Osteocyte (in vitro differentiated cells): ENCODE data around the gene LTF. TPM values are rescaled to one million over a fixed set of nuclear protein-coding genes. Genes with fewer than 3 reads are reported as not detected.
A peak's percentile ranks its signal among the peaks of the same experiment; 100 is the strongest.

Experiments used
- DNase-seq: peaks from one replicate; pipeline ENCODE4 v3.0.0; 2021; ENCODE audit warnings: mixed read lengths; ENCODE audit not compliant: unreplicated experiment; ENCODE audit errors: extremely low spot score
- H3K27ac Mint-ChIP-seq: one replicate; pipeline ENCODE4 v1.8.0; 2021; ENCODE audit warnings: mild to moderate bottlenecking, mixed read lengths; ENCODE audit not compliant: unreplicated experiment
- H3K27me3 Mint-ChIP-seq: one replicate; pipeline ENCODE4 v1.8.0; 2021; ENCODE audit warnings: mixed read lengths; ENCODE audit not compliant: unreplicated experiment
- H3K36me3 Mint-ChIP-seq: one replicate; pipeline ENCODE4 v1.8.0; 2021; ENCODE audit warnings: mixed read lengths; ENCODE audit not compliant: unreplicated experiment
- H3K4me1 Mint-ChIP-seq: one replicate; pipeline ENCODE4 v1.8.0; 2021; ENCODE audit warnings: mixed read lengths; ENCODE audit not compliant: unreplicated experiment
- H3K4me3 Mint-ChIP-seq: one replicate; pipeline ENCODE4 v1.8.0; 2021; ENCODE audit warnings: mild to moderate bottlenecking, moderate library complexity, mixed read lengths; ENCODE audit not compliant: unreplicated experiment
- H3K9me3 Mint-ChIP-seq: one replicate; pipeline ENCODE4 v1.8.0; 2021; ENCODE audit warnings: mixed read lengths; ENCODE audit not compliant: unreplicated experiment
- CTCF ChIP-seq: fragments of 200-600 bp; sonication (generic); IDR thresholded peaks from 2 replicates; pipeline ENCODE4 v1.5.0; 2021; ENCODE audit warnings: antibody characterized with exemption, mild to moderate bottlenecking, moderate library complexity
- long read RNA-seq: library from polyadenylated mRNA; unstranded; transcript quantifications from one replicate; pipeline ENCODE4 v2.0.0, GENCODE V29; 2021
- total RNA-seq: library from RNA; stranded (reverse); gene quantifications from 2 replicates; pipeline ENCODE4 v1.2.1, GENCODE V29; 2021

Gene LTF
- not detected in 2 replicates for total RNA-seq
- long read RNA-seq: 0 reads

DNA sequence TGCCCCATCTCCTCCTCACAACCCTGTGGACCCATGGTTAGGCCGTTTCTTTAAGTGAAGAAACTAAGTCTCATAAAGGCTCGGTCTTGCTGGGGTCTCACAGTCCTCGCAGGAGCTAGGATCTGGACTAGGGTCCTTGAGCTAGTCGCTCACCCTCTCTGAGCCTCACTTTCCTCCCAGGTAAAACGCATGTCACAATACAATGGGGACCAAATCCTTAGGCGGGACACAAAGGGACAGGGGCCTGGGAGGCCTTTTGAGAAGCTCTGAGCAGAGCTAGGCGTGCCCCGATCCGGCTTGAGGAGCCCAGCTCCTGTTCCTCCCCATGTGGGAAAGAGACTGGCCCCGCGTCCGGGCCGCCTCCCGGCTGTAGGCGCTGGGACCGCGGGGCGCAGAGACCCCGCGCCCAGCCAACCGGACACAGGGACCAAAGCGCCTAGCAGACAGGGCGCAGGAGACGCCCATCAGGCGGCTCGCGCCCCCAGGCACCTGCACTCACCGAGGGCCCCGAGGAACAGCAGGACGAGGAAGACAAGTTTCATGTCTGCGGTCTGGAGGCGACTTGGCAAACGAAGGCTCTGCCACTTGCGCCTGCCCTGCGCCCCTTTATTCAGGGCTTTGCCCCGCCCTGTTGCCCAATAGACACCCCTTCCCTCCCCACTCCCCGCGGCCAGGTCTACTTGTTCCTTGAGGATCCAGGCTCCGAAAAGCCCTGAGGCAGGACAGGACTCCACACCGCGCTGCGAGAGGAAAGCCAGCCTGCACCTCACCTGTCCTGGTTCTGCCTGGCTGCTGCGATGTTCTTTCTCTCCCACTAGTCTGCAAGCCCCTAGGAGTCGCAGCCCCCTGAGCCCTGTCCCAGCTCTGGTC is at the start of gene LTF:
Gene LTF, minus strand, starts transcription at position 580 of the 870 bp plus-strand sequence. Its CDS starts 38 bp downstream, at position 542.
- peak; percentile 80 for DNase-seq
- Mint-ChIP-seq H3K4me3 (no peak within 1 kb of the TSS), H3K9me3 (peaks cover 4% of the 10 kb centered on the region), H3K27me3 (peaks cover 33% of the 10 kb centered on the region), H3K27ac (no peak within 1 kb of the TSS), H3K36me3 (no peaks in the 10 kb centered on the region), H3K4me1 (no peaks in the 10 kb centered on the region)
- no peak for TF ChIP-seq CTCF

DNA sequence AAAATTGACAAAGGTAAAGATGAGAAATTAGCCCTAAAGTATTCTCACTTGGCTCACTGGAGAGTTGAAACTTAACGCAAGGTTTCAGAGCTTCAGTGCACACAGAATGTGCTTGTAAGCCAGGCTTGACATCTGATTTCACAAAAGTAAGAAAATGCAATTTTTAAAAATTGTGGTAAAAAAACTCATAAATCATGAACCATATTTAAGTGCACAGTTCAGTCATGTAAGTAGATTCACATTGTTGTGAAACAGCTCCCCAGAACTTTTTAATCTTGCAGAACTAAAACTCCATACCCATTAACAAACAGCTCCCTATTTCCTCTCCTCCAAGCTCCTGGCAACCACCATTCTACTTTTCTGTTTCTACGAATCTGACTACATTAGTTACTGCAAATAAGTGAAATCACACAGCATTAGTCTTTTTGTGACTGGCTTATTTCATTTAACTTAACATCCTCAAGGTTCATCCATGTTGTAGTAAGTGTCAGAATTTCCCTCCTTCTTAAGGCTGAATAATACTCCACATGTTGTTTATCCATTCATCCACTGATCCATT is 47.6 kb upstream of the LTF start:
- no peaks in the 10 kb centered on the region for H3K36me3 Mint-ChIP-seq
- no peak overlapping the region for H3K27ac Mint-ChIP-seq
- H3K4me1 Mint-ChIP-seq: peaks cover 9% of the 10 kb centered on the region
- H3K27me3 Mint-ChIP-seq: no peaks in the 10 kb centered on the region
- H3K9me3 Mint-ChIP-seq: no peaks in the 10 kb centered on the region
- DNase-seq: no peak
- TF ChIP-seq CTCF: no peak
- no peak overlapping the region for H3K4me3 Mint-ChIP-seq

DNA sequence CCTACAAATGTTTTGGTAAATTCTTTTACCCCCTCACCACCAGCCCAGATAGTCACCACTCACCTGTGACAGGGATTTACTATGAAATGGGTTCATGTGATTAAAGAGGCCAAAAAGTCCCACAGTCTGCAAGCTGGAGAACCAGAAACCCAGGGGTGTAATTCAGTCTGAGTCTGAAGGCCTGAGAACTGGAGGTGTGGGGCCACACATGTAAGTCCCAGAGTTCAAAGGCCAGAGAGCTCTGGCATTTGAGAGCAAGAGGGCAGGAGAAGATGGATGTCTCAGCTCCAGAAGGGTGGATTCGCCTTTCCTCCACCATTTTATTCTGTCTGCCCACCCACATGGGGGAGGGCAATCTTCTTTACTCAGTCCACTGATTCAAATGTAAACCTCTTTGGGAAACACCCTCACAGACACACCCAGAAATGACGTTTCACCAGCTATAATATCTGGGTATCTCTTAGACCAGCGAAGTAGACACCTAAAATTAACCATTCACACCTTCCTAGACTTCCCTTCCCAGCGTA is 45.0 kb upstream of the LTF start:
- H3K27ac Mint-ChIP-seq: no peak overlapping the region
- no peaks in the 10 kb centered on the region for H3K9me3 Mint-ChIP-seq

GRCh38 chr3:46508850-46509591 is 44.3 kb upstream of the LTF start:
- no peak for DNase-seq
- no peaks in the 10 kb centered on the region for H3K9me3 Mint-ChIP-seq
- no peak overlapping the region for H3K4me3 Mint-ChIP-seq
- no peak overlapping the region for H3K27ac Mint-ChIP-seq
- TF ChIP-seq CTCF: no peak
- no peaks in the 10 kb centered on the region for H3K36me3 Mint-ChIP-seq
- H3K27me3 Mint-ChIP-seq: no peaks in the 10 kb centered on the region
- no peaks in the 10 kb centered on the region for H3K4me1 Mint-ChIP-seq

More for the DNA sequence above, 45.0 kb upstream of the LTF start:
- peak; percentile 13 for DNase-seq
- Mint-ChIP-seq H3K36me3 (no peaks in the 10 kb centered on the region), H3K27me3 (no peaks in the 10 kb centered on the region), H3K4me1 (no peaks in the 10 kb centered on the region), H3K4me3 (no peak overlapping the region)
- TF ChIP-seq CTCF: no peak
